Measurements from ENCODE around the gene OR51A4. TPM values are rescaled to one million over a fixed set of nuclear protein-coding genes. Genes with fewer than 3 reads are reported as not detected.

OR51A4 gene
- total and polyA plus RNA-seq, 2 experiments from 2014 or later = not detected

GRCh38 chr11:4982678-4983077 is 35.3 kb upstream of the OR51A4 start:
- TF ChIP-seq EZH2 (IDR thresholded peaks at IDR 0.05; ENCODE audit: insufficient read depth, poor library complexity, severe bottlenecking) (no peak), EZH2phosphoT487 (IDR thresholded peaks at IDR 0.05; ENCODE audit: insufficient read depth, low read depth) (no peak)
- Histone ChIP-seq H3K9me3 (ENCODE audit: low read depth) (no peaks in the 10 kb centered on the region), H3K36me3 (ENCODE audit: low read depth) (no peaks in the 10 kb centered on the region), H3K4me2 (ENCODE audit: unreplicated experiment) (no peak overlapping the region), H3K79me2 (ENCODE audit: insufficient read depth) (no peaks in the 10 kb centered on the region), H3K27ac (no peak overlapping the region), H3K9ac (no peak overlapping the region), H2AFZ (no peak overlapping the region), H3K9me2 (ENCODE audit: insufficient read depth) (no peaks in the 10 kb centered on the region), H4K20me1 (ENCODE audit: insufficient read depth) (no peaks in the 10 kb centered on the region), H3F3A (ENCODE audit: insufficient read depth) (no peaks in the 10 kb centered on the region), H3K27me3 (replicated peaks; ENCODE audit: insufficient read depth) (no peaks in the 10 kb centered on the region), H3K4me3 (no peak overlapping the region), H3K4me1 (ENCODE audit: insufficient read depth) (no peaks in the 10 kb centered on the region)
- in situ Hi-C loops (cut with MboI) = loop anchor here (25.0 kb wide), 1 partner anchor 795 kb away; no protein-coding TSS in a partner anchor
- no peak for DNase-seq
- 37% methylated on average over 3 of the region's 3 CpGs for WGBS, 2 experiments (ENCODE audit: low coverage in 1 of 2, low lambda C conversion rate in 2 of 2, missing lambda C conversion rate in 2 of 2)

GRCh38 chr11:4979036-4979435 is 31.6 kb upstream of the OR51A4 start:
- no peaks in the 10 kb centered on the region for H3K27me3 ChIP-seq (replicated peaks; ENCODE audit: insufficient read depth)
- no peaks in the 10 kb centered on the region for H3K9me3 ChIP-seq (ENCODE audit: low read depth)
- H3K9me2 ChIP-seq (ENCODE audit: insufficient read depth) = no peaks in the 10 kb centered on the region
- TF ChIP-seq EZH2phosphoT487 (IDR thresholded peaks at IDR 0.05; ENCODE audit: insufficient read depth, low read depth) (no peak), EZH2 (IDR thresholded peaks at IDR 0.05; ENCODE audit: insufficient read depth, poor library complexity, severe bottlenecking) (no peak)
- no peaks in the 10 kb centered on the region for H3K36me3 ChIP-seq (ENCODE audit: low read depth)
- no peak overlapping the region for H3K27ac ChIP-seq
- no peak overlapping the region for H3K4me3 ChIP-seq
- no peaks in the 10 kb centered on the region for H3K4me1 ChIP-seq (ENCODE audit: insufficient read depth)
- no peak overlapping the region for H3K9ac ChIP-seq
- no peaks in the 10 kb centered on the region for H3K79me2 ChIP-seq (ENCODE audit: insufficient read depth)
- no peak overlapping the region for H2AFZ ChIP-seq
- in situ Hi-C loops (cut with MboI) = loop anchor here (25.0 kb wide), 1 partner anchor 792 kb away; no protein-coding TSS in a partner anchor
- no peak for DNase-seq
- 4 to 7% methylated on average over 3 of the region's 3 CpGs for WGBS, 2 experiments (ENCODE audit: low coverage in 1 of 2, low lambda C conversion rate in 2 of 2, missing lambda C conversion rate in 2 of 2)
- H3F3A ChIP-seq (ENCODE audit: insufficient read depth) = no peaks in the 10 kb centered on the region
- H4K20me1 ChIP-seq (ENCODE audit: insufficient read depth) = no peaks in the 10 kb centered on the region
- no peak overlapping the region for H3K4me2 ChIP-seq (ENCODE audit: unreplicated experiment)

- in situ Hi-C loops (cut with MboI) = loop anchor here (25.0 kb wide), 1 partner anchor 788 kb away; no protein-coding TSS in a partner anchor
- TF ChIP-seq EZH2 (IDR thresholded peaks at IDR 0.05; ENCODE audit: insufficient read depth, poor library complexity, severe bottlenecking) (no peak), EZH2phosphoT487 (IDR thresholded peaks at IDR 0.05; ENCODE audit: insufficient read depth, low read depth) (no peak)
- 18 to 24% methylated on average over 5 of the region's 5 CpGs for WGBS, 2 experiments (ENCODE audit: low coverage in 1 of 2, low lambda C conversion rate in 2 of 2, missing lambda C conversion rate in 2 of 2)
These were observed 28.0 kb upstream of the OR51A4 start for GRCh38 chr11:4975436-4975835.

GRCh38 chr11:4962816-4963215 is 15.4 kb upstream of the OR51A4 start:
- H3K4me3 ChIP-seq = no peak overlapping the region

More at GRCh38 chr11:4975436-4975835, 28.0 kb upstream of the OR51A4 start:
- DNase-seq = no peak
- no peaks in the 10 kb centered on the region for H3K36me3 ChIP-seq (ENCODE audit: low read depth)
- H3K4me1 ChIP-seq (ENCODE audit: insufficient read depth) = no peaks in the 10 kb centered on the region
- no peaks in the 10 kb centered on the region for H4K20me1 ChIP-seq (ENCODE audit: insufficient read depth)
- H3K4me3 ChIP-seq = no peak overlapping the region
- H3K9me3 ChIP-seq (ENCODE audit: low read depth) = no peaks in the 10 kb centered on the region
- no peaks in the 10 kb centered on the region for H3K27me3 ChIP-seq (replicated peaks; ENCODE audit: insufficient read depth)
- H3K27ac ChIP-seq = no peak overlapping the region
- no peaks in the 10 kb centered on the region for H3K9me2 ChIP-seq (ENCODE audit: insufficient read depth)
- no peak overlapping the region for H3K9ac ChIP-seq
- H3F3A ChIP-seq (ENCODE audit: insufficient read depth) = no peaks in the 10 kb centered on the region
- no peak overlapping the region for H3K4me2 ChIP-seq (ENCODE audit: unreplicated experiment)
- no peaks in the 10 kb centered on the region for H3K79me2 ChIP-seq (ENCODE audit: insufficient read depth)
- H2AFZ ChIP-seq = no peak overlapping the region

GRCh38 chr11:4960877-4961276 is 13.5 kb upstream of the OR51A4 start:
- Histone ChIP-seq H2AFZ (no peak overlapping the region), H3K27ac (no peak overlapping the region), H3K36me3 (ENCODE audit: low read depth) (no peaks in the 10 kb centered on the region), H3K9ac (no peak overlapping the region), H3F3A (ENCODE audit: insufficient read depth) (no peaks in the 10 kb centered on the region), H3K27me3 (replicated peaks; ENCODE audit: insufficient read depth) (no peaks in the 10 kb centered on the region), H3K9me2 (ENCODE audit: insufficient read depth) (no peaks in the 10 kb centered on the region), H4K20me1 (ENCODE audit: insufficient read depth) (no peaks in the 10 kb centered on the region), H3K4me2 (ENCODE audit: unreplicated experiment) (no peak overlapping the region), H3K4me1 (ENCODE audit: insufficient read depth) (no peaks in the 10 kb centered on the region), H3K79me2 (ENCODE audit: insufficient read depth) (no peaks in the 10 kb centered on the region), H3K4me3 (no peak overlapping the region), H3K9me3 (ENCODE audit: low read depth) (no peaks in the 10 kb centered on the region)
- TF ChIP-seq EZH2 (IDR thresholded peaks at IDR 0.05; ENCODE audit: insufficient read depth, poor library complexity, severe bottlenecking) (no peak), EZH2phosphoT487 (IDR thresholded peaks at IDR 0.05; ENCODE audit: insufficient read depth, low read depth) (no peak)
- in situ Hi-C loops (cut with MboI) = no loop called here
- DNase-seq = peak; percentile 0
- 34 to 35% methylated on average over 3 of the region's 3 CpGs for WGBS, 2 experiments (ENCODE audit: low coverage in 1 of 2, low lambda C conversion rate in 2 of 2, missing lambda C conversion rate in 2 of 2)

More at GRCh38 chr11:4962816-4963215, 15.4 kb upstream of the OR51A4 start:
- no peak overlapping the region for H3K4me2 ChIP-seq (ENCODE audit: unreplicated experiment)
- no peak overlapping the region for H3K9ac ChIP-seq
- H3K36me3 ChIP-seq (ENCODE audit: low read depth) = no peaks in the 10 kb centered on the region
- no peaks in the 10 kb centered on the region for H3K4me1 ChIP-seq (ENCODE audit: insufficient read depth)
- H2AFZ ChIP-seq = no peak overlapping the region
- no peak overlapping the region for H3K27ac ChIP-seq
- H3K9me2 ChIP-seq (ENCODE audit: insufficient read depth) = no peaks in the 10 kb centered on the region
- H3K27me3 ChIP-seq (replicated peaks; ENCODE audit: insufficient read depth) = no peaks in the 10 kb centered on the region
- no peaks in the 10 kb centered on the region for H4K20me1 ChIP-seq (ENCODE audit: insufficient read depth)
- TF ChIP-seq EZH2 (IDR thresholded peaks at IDR 0.05; ENCODE audit: insufficient read depth, poor library complexity, severe bottlenecking) (no peak), EZH2phosphoT487 (IDR thresholded peaks at IDR 0.05; ENCODE audit: insufficient read depth, low read depth) (no peak)
- no peaks in the 10 kb centered on the region for H3F3A ChIP-seq (ENCODE audit: insufficient read depth)
- DNase-seq = no peak
- H3K9me3 ChIP-seq (ENCODE audit: low read depth) = no peaks in the 10 kb centered on the region
- H3K79me2 ChIP-seq (ENCODE audit: insufficient read depth) = no peaks in the 10 kb centered on the region
- 0 to 6% methylated on average over 1 of the region's 1 CpG for WGBS, 2 experiments (ENCODE audit: low coverage in 1 of 2, low lambda C conversion rate in 2 of 2, missing lambda C conversion rate in 2 of 2)
- in situ Hi-C loops (cut with MboI) = no loop called here
